PC-3 (cell line): Measurements from ENCODE around the gene FBXL5. TPM values are rescaled to one million over a fixed set of nuclear protein-coding genes. Genes with fewer than 3 reads are reported as not detected.
A peak's percentile ranks its signal among the peaks of the same experiment; 100 is the strongest.

Experiments used
- ATAC-seq: fragments of 200-7000 bp; cut with Tn5 transposase; 2 replicates; pipeline ENCODE4 v1.9.1; 2020; ENCODE audit warnings: mild to moderate bottlenecking, moderate library complexity
- BruUV-seq: library from RNA; stranded (reverse); fragments of 400-500 nt; replicated peaks from 2 replicates; lab custom pipeline; 2021; lab: Mats Ljungman, UMichigan
- CTCF ChIA-PET: fragments of 300-600 bp; sonication (Branson Sonifier 250); formaldehyde crosslinking; loops from one replicate; lab custom pipeline; 2022; ENCODE audit warnings: antibody characterized with exemption; lab: Charles Lee
- POLR2A ChIA-PET: fragments of 300-600 bp; sonication (Branson Sonifier 250); formaldehyde crosslinking; loops from one replicate; lab custom pipeline; 2022; ENCODE audit warnings: antibody characterized with exemption; ENCODE audit not compliant: unreplicated experiment; lab: Charles Lee
- DNase-seq: peaks from one replicate; pipeline ENCODE4 v3.0.0-alpha.2; 2015
- H2AFZ ChIP-seq: fragments of 300-600 bp; sonication (generic); 2 replicates; pipeline ENCODE4 v1.6.0; 2016; ENCODE audit warnings: antibody characterized with exemption, low read length
- H3F3A ChIP-seq: fragments of 300-600 bp; sonication (generic); one replicate; pipeline ENCODE4 v1.6.0; 2017; ENCODE audit warnings: antibody characterized with exemption, low read length, control low read depth, mild to moderate bottlenecking; ENCODE audit not compliant: unreplicated experiment
- H3K27ac ChIP-seq: fragments of 300-600 bp; sonication (generic); 2 replicates; pipeline ENCODE4 v1.5.1; 2016; ENCODE audit warnings: mild to moderate bottlenecking, low read length
- H3K27me3 ChIP-seq: fragments of 300-600 bp; sonication (generic); 2 replicates; pipeline ENCODE4 v1.6.1; 2016; ENCODE audit warnings: low read length, mixed read lengths
- H3K36me3 ChIP-seq: fragments of 300-600 bp; sonication (generic); 2 replicates; pipeline ENCODE4 v1.6.1; 2016; ENCODE audit warnings: low read depth, mixed run types, low read length, mixed read lengths
- H3K4me1 ChIP-seq: fragments of 300-600 bp; sonication (generic); 2 replicates; pipeline ENCODE4 v1.5.1; 2016; ENCODE audit warnings: low read length; ENCODE audit not compliant: insufficient read depth
- H3K4me2 ChIP-seq: fragments of 300-600 bp; sonication (generic); 2 replicates; pipeline ENCODE4 v1.6.0; 2016; ENCODE audit warnings: low read length
- H3K4me3 ChIP-seq: fragments of 300-600 bp; sonication (generic); 2 replicates; pipeline ENCODE4 v1.5.1; 2016; ENCODE audit warnings: mild to moderate bottlenecking, low read length, mixed read lengths
- H3K79me2 ChIP-seq: fragments of 300-600 bp; sonication (generic); 2 replicates; pipeline ENCODE4 v1.6.1; 2017; ENCODE audit warnings: low read length, mixed read lengths
- H3K9ac ChIP-seq: fragments of 300-600 bp; sonication (generic); 2 replicates; pipeline ENCODE4 v1.6.0; 2016; ENCODE audit warnings: mild to moderate bottlenecking, low read length
- H3K9me2 ChIP-seq: fragments of 300-600 bp; sonication (generic); replicated peaks from 2 replicates; pipeline ENCODE4 v1.6.1; 2016; ENCODE audit warnings: mixed run types, low read length, mixed read lengths
- H3K9me3 ChIP-seq: fragments of 300-600 bp; sonication (generic); 2 replicates; pipeline ENCODE4 v1.6.1; 2016; ENCODE audit warnings: low read length, mixed read lengths
- H4K20me1 ChIP-seq: fragments of 300-600 bp; sonication (generic); 2 replicates; pipeline ENCODE4 v1.6.1; 2016; ENCODE audit warnings: low read length, mixed read lengths
- CTCF ChIP-seq: fragments of 300-600 bp; sonication (generic); conservative IDR thresholded peaks from 2 replicates; pipeline ENCODE4 v1.5.1; 2017; ENCODE audit warnings: antibody characterized with exemption, low read depth, mild to moderate bottlenecking, low read length
- EZH2 ChIP-seq: fragments of 300-600 bp; sonication (generic); IDR thresholded peaks from one replicate; pipeline ENCODE4 v1.6.1; 2017; ENCODE audit warnings: antibody characterized with exemption, mild to moderate bottlenecking, low read length; ENCODE audit not compliant: unreplicated experiment
- EZH2phosphoT487 ChIP-seq: fragments of 300-600 bp; sonication (generic); IDR thresholded peaks from 2 replicates; pipeline ENCODE4 v1.6.1; 2018; ENCODE audit warnings: mild to moderate bottlenecking, antibody characterized with exemption, low read length, borderline replicate concordance
- intact Hi-C: fragments of 100-400 bp; cut with micrococcal nuclease; formaldehyde crosslinking; loops from 2 replicates; pipeline ENCODE4 v1.9.0; 2023
- total RNA-seq: library from RNA; depleted of rRNA; stranded (reverse); fragments of >200 nt; gene quantifications from 2 replicates; pipeline ENCODE4 v1.2.3, GENCODE V29; 2014

FBXL5 gene
- total RNA-seq, 1 experiment from 2014 or later, result 42.4 TPM

GRCh38 chr4:15684498-15684897 lies 29.3 kb upstream of the FBXL5 start:
- ATAC-seq, result no peak
- Histone ChIP-seq H4K20me1 (no peaks in the 10 kb centered on the region), H3K9me3 (no peaks in the 10 kb centered on the region), H3K4me2 (peak overlapping the region; percentile 91; the same call in 1 of the 2 replicates), H2AFZ (no peak overlapping the region), H3K9ac (no peak overlapping the region), H3F3A (no peaks in the 10 kb centered on the region), H3K27ac (no peak overlapping the region), H3K27me3 (no peaks in the 10 kb centered on the region), H3K79me2 (peaks cover 58% of the 10 kb centered on the region), H3K4me1 (peaks cover 26% of the 10 kb centered on the region; the same call in 1 of the 2 replicates), H3K9me2 (no peaks in the 10 kb centered on the region), H3K36me3 (peaks cover 31% of the 10 kb centered on the region), H3K4me3 (no peak overlapping the region)
- TF ChIP-seq EZH2, result no peak
- no peak for TF ChIP-seq CTCF
- no peak for TF ChIP-seq EZH2phosphoT487
- intact Hi-C loops, result no loop called here
- ChIA-PET POLR2A (no interaction called here), CTCF (no interaction called here)
- no peak for DNase-seq
- no TSS peak for BruUV-seq

GRCh38 chr4:15683143-15683495 lies 28.0 kb upstream of the FBXL5 start:
- peak overlapping the region; percentile 91 for H3K4me2 ChIP-seq
- no peaks in the 10 kb centered on the region for H3K27me3 ChIP-seq
- no peak overlapping the region for H2AFZ ChIP-seq
- H3K9ac ChIP-seq, result peak overlapping the region; percentile 96
- TF ChIP-seq EZH2 (no peak), EZH2phosphoT487 (no peak), CTCF (no peak)
- H3F3A ChIP-seq, result no peaks in the 10 kb centered on the region
- H4K20me1 ChIP-seq, result no peaks in the 10 kb centered on the region
- H3K4me3 ChIP-seq, result peak overlapping the region; percentile 98
- H3K79me2 ChIP-seq, result peaks cover 72% of the 10 kb centered on the region
- peaks cover 36% of the 10 kb centered on the region for H3K4me1 ChIP-seq
- DNase-seq, result no peak
- H3K27ac ChIP-seq, result no peak overlapping the region
- ChIA-PET CTCF (no interaction called here), POLR2A (no interaction called here)
- H3K36me3 ChIP-seq, result peaks cover 31% of the 10 kb centered on the region
- H3K9me2 ChIP-seq, result no peaks in the 10 kb centered on the region
- H3K9me3 ChIP-seq, result no peaks in the 10 kb centered on the region
- BruUV-seq, result no TSS peak
- ATAC-seq, result no peak
- intact Hi-C loops, result no loop called here

GRCh38 chr4:15682242-15683142 lies 27.3 kb upstream of the FBXL5 start:
- Histone ChIP-seq H3K27me3 (no peaks in the 10 kb centered on the region), H3K27ac (peak overlapping the region; percentile 71), H3F3A (no peaks in the 10 kb centered on the region), H3K9me2 (no peaks in the 10 kb centered on the region), H3K4me3 (peak overlapping the region; percentile 98), H3K4me2 (peak overlapping the region; percentile 91), H3K4me1 (peaks cover 42% of the 10 kb centered on the region), H3K36me3 (peaks cover 25% of the 10 kb centered on the region), H2AFZ (peak overlapping the region; percentile 69), H3K9me3 (no peaks in the 10 kb centered on the region), H3K9ac (peak overlapping the region; percentile 96), H3K79me2 (peaks cover 78% of the 10 kb centered on the region), H4K20me1 (no peaks in the 10 kb centered on the region)
- TF ChIP-seq CTCF, result no peak
- TF ChIP-seq EZH2, result no peak
- no peak for TF ChIP-seq EZH2phosphoT487
- DNase-seq, result peak; percentile 16
- CTCF ChIA-PET, result no interaction called here
- intact Hi-C loops, result no loop called here
- no peak for ATAC-seq
- no TSS peak for BruUV-seq
- POLR2A ChIA-PET, result interaction anchor here (0.6 to 0.7 kb wide), 4 partner anchors 29 to 182 kb away, joined by 3 to 5 read pairs (median 3); no protein-coding TSS in a partner anchor
